Measurements from ENCODE around the gene MMP23B. TPM values are rescaled to one million over a fixed set of nuclear protein-coding genes. Genes with fewer than 3 reads are reported as not detected.

MMP23B gene
- total and polyA plus RNA-seq, 7 donors, result 1.8 to 58.7 (median 3.6) TPM

GRCh38 chr1:1616838-1617237 lies 15.1 kb upstream of the MMP23B start:
- WGBS, 2 donors, result 55 to 85% methylated on average over 19 of the region's 19 CpGs
- peak overlapping the region in 3 of 4 donors; percentile 100 for H3K27ac ChIP-seq
- no peaks in the 10 kb centered on the region for H3K27me3 ChIP-seq
- no peaks in the 10 kb centered on the region for H3K9me3 ChIP-seq
- H3K4me3 ChIP-seq, result peak overlapping the region; percentile 72 to 99 (median 98)
- intact Hi-C loops (cut with DNase I), result no loop called here
- peaks cover 0 to 37% (median 30%) of the 10 kb centered on the region in 4 donors for H3K4me1 ChIP-seq
- DNase-seq, result no peak
- H3K36me3 ChIP-seq, result peaks cover 0 to 18% (median 3%) of the 10 kb centered on the region in 4 donors
- no peak for TF ChIP-seq POLR2A (IDR thresholded peaks at IDR 0.05)
- TF ChIP-seq CTCF (IDR thresholded peaks at IDR 0.05), result no peak
- TF ChIP-seq EP300 (IDR thresholded peaks at IDR 0.05), result no peak
- TF ChIP-seq POLR2AphosphoS5 (IDR thresholded peaks at IDR 0.05), result no peak

- DNase-seq, result no peak
- Histone ChIP-seq H3K4me3 (no peak overlapping the region), H3K27ac (no peak overlapping the region), H3K36me3 (peaks cover 0 to 18% (median 3%) of the 10 kb centered on the region in 4 donors), H3K4me1 (peaks cover 0 to 37% (median 30%) of the 10 kb centered on the region in 4 donors), H3K9me3 (no peaks in the 10 kb centered on the region), H3K27me3 (no peaks in the 10 kb centered on the region)
- WGBS, 2 donors, result 93 to 96% methylated on average over 11 of the region's 11 CpGs
- intact Hi-C loops (cut with DNase I), result no loop called here
- TF ChIP-seq POLR2A (IDR thresholded peaks at IDR 0.05) (no peak), EP300 (IDR thresholded peaks at IDR 0.05) (no peak), CTCF (IDR thresholded peaks at IDR 0.05) (no peak), POLR2AphosphoS5 (IDR thresholded peaks at IDR 0.05) (no peak)
Observed at GRCh38 chr1:1617516-1617915, 14.5 kb upstream of the MMP23B start.

- Histone ChIP-seq H3K4me3 (no peak overlapping the region), H3K9me3 (no peaks in the 10 kb centered on the region), H3K27me3 (no peaks in the 10 kb centered on the region), H3K27ac (no peak overlapping the region), H3K4me1 (peaks cover 0 to 37% (median 30%) of the 10 kb centered on the region in 4 donors), H3K36me3 (peaks cover 0 to 18% (median 3%) of the 10 kb centered on the region in 4 donors)
- 93% methylated on average over 6 of the region's 6 CpGs for WGBS, 2 donors
- DNase-seq, result no peak
- TF ChIP-seq POLR2A (IDR thresholded peaks at IDR 0.05), result no peak
- TF ChIP-seq POLR2AphosphoS5 (IDR thresholded peaks at IDR 0.05), result no peak
- no peak for TF ChIP-seq EP300 (IDR thresholded peaks at IDR 0.05)
- no peak for TF ChIP-seq CTCF (IDR thresholded peaks at IDR 0.05)
- intact Hi-C loops (cut with DNase I), result no loop called here
Observed at GRCh38 chr1:1617925-1618324, 14.0 kb upstream of the MMP23B start.

- TF ChIP-seq POLR2AphosphoS5 (IDR thresholded peaks at IDR 0.05) (no peak), CTCF (IDR thresholded peaks at IDR 0.05) (no peak), EP300 (IDR thresholded peaks at IDR 0.05) (no peak), POLR2A (IDR thresholded peaks at IDR 0.05) (no peak)
- intact Hi-C loops (cut with DNase I), result no loop called here
- H3K27ac ChIP-seq, result no peak overlapping the region
- no peaks in the 10 kb centered on the region for H3K9me3 ChIP-seq
- 94 to 97% methylated on average over 9 of the region's 9 CpGs for WGBS, 2 donors
- DNase-seq, result no peak
- peaks cover 0 to 18% (median 3%) of the 10 kb centered on the region in 4 donors for H3K36me3 ChIP-seq
- H3K4me1 ChIP-seq, result peaks cover 0 to 37% (median 27%) of the 10 kb centered on the region in 4 donors
- no peak overlapping the region for H3K4me3 ChIP-seq
- H3K27me3 ChIP-seq, result no peaks in the 10 kb centered on the region
Observed at GRCh38 chr1:1618396-1619068, 13.4 kb upstream of the MMP23B start.

Data from sigmoid colon (tissue), 7 donors.